HepG2 (cell line): Measurements from ENCODE around the gene SUPV3L1. TPM values are rescaled to one million over a fixed set of nuclear protein-coding genes. Genes with fewer than 3 reads are reported as not detected.

Source experiments
- ATAC-seq: fragments of 200-7000 bp; cut with Tn5 transposase; 3 replicates; pipeline ENCODE4 v1.9.1; 2020; ENCODE audit warnings: mild to moderate bottlenecking, moderate library complexity
- BruUV-seq: library from RNA; stranded (reverse); fragments of 400-500 nt; replicated peaks from 2 replicates; lab custom pipeline; 2021; lab: Mats Ljungman, UMichigan
- CTCF ChIA-PET: fragments of 300-600 bp; formaldehyde crosslinking; extraction: SDS; loops from one replicate; lab custom pipeline; 2021; ENCODE audit warnings: low total read pairs, inconsistent platforms, low intra/inter-chr PET ratio; lab: Yijun Ruan, JAX
- POLR2A ChIA-PET: fragments of 350-600 bp; sonication (Branson Sonifier 250); formaldehyde crosslinking; loops from one replicate; lab custom pipeline; 2020; ENCODE audit warnings: antibody characterized with exemption, inconsistent platforms; lab: Yijun Ruan, JAX
- DNase-seq: peaks from one replicate; pipeline ENCODE4 v3.0.0-alpha.2; 2015; ENCODE audit warnings: low spot score
- FAIRE-seq: peaks from 3 replicates; lab custom pipeline; 2011; peaks lifted over from hg19 to GRCh38; lab: Jason Lieb, UNC
- H2AFZ ChIP-seq: one replicate; pipeline ENCODE4 v1.6.1; 2011; ENCODE audit warnings: low read length, inconsistent platforms
- H3K27ac ChIP-seq: fragments of 300-600 bp; 3 replicates; pipeline ENCODE4 v1.8.0; 2011; ENCODE audit warnings: mixed run types, mild to moderate bottlenecking, mixed read lengths, low read length, inconsistent platforms; ENCODE audit not compliant: insufficient read depth; ENCODE audit errors: extremely low read length
- H3K27me3 ChIP-seq, 2 experiments: fragments of 200-600 bp in 1 of 2; 2 replicates in 1 of 2; 3 replicates in 1 of 2; pipeline versions ENCODE4 v1.6.0 to v1.8.0; 2011; ENCODE audit warnings: low read length in 2 of 2, mild to moderate bottlenecking in 2 of 2, moderate library complexity in 2 of 2, inconsistent platforms in 1 of 2; ENCODE audit not compliant: insufficient read depth in 2 of 2, control insufficient read depth in 1 of 2
- H3K36me3 ChIP-seq, 2 experiments: fragments of 200-600 bp in 1 of 2; replicated peaks in 1 of 2; 2 replicates in 1 of 2; 3 replicates in 1 of 2; pipeline versions ENCODE4 v1.5.1 to v1.8.0; 2011; ENCODE audit warnings: low read length in 2 of 2, inconsistent platforms in 1 of 2; ENCODE audit not compliant: insufficient read depth in 2 of 2, control insufficient read depth in 1 of 2
- H3K4me1 ChIP-seq: 2 replicates; pipeline ENCODE4 v1.5.1; 2012; ENCODE audit warnings: low read length, inconsistent platforms; ENCODE audit not compliant: insufficient read depth
- H3K4me2 ChIP-seq: 2 replicates; pipeline ENCODE4 v1.6.0; 2011; ENCODE audit warnings: low read depth, low read length, inconsistent platforms
- H3K4me3 ChIP-seq, 3 experiments: fragments of 200-600 bp in 1 of 3; sonication (generic), shearing (Covaris generic) in 1 of 3; replicated peaks in 1 of 3; 2 replicates each; pipeline ENCODE4 v1.5.1; 2011 to 2016; ENCODE audit warnings: low read length in 3 of 3, inconsistent platforms in 2 of 3, low read depth in 2 of 3, mild to moderate bottlenecking in 2 of 3, control low read depth in 1 of 3, mixed read lengths in 1 of 3; ENCODE audit not compliant: insufficient read depth in 1 of 3
- H3K79me2 ChIP-seq: one replicate; pipeline ENCODE4 v1.6.1; 2011; ENCODE audit warnings: low read length, inconsistent platforms; ENCODE audit not compliant: insufficient read depth
- H3K9ac ChIP-seq: 2 replicates; pipeline ENCODE4 v1.6.0; 2011; ENCODE audit warnings: mild to moderate bottlenecking, low read depth, low read length, inconsistent platforms; ENCODE audit not compliant: insufficient read depth
- H3K9me3 ChIP-seq: 2 replicates; pipeline ENCODE4 v1.5.1; 2012; ENCODE audit warnings: mild to moderate bottlenecking, low read length
- H4K20me1 ChIP-seq: 2 replicates; pipeline ENCODE4 v1.6.0; 2011; ENCODE audit warnings: inconsistent platforms, mild to moderate bottlenecking, low read length, moderate library complexity; ENCODE audit not compliant: insufficient read depth
- BHLHE40 ChIP-seq: IDR thresholded peaks from 2 replicates; pipeline ENCODE4 v1.6.1; 2011; ENCODE audit warnings: low read length, improper control_type of control experiment
- EED ChIP-seq: sonication (generic); formaldehyde crosslinking; IDR thresholded peaks from 2 replicates; pipeline ENCODE4 v1.5.0; 2020; ENCODE audit warnings: mild to moderate bottlenecking, missing genetic modification reagents
- KLF12 ChIP-seq: sonication (generic); formaldehyde crosslinking; IDR thresholded peaks from 2 replicates; pipeline ENCODE4 v1.4.0; 2020; ENCODE audit warnings: missing genetic modification reagents, borderline replicate concordance
- RAD21 ChIP-seq: fragments of 450-650 bp; formaldehyde crosslinking; IDR thresholded peaks from 2 replicates; pipeline ENCODE4 v1.5.0; 2020; ENCODE audit warnings: mild to moderate bottlenecking
- ZNF709 ChIP-seq: sonication (generic); formaldehyde crosslinking; IDR thresholded peaks from 2 replicates; pipeline ENCODE4 v1.5.0; 2020; ENCODE audit warnings: mild to moderate bottlenecking, missing genetic modification reagents
- ZNF781 ChIP-seq: sonication (generic); formaldehyde crosslinking; IDR thresholded peaks from 2 replicates; pipeline ENCODE4 v1.5.1; 2020; ENCODE audit warnings: borderline replicate concordance, mild to moderate bottlenecking, missing genetic modification reagents; ENCODE audit errors: not compliant biosample characterization
- ZNF839 ChIP-seq: sonication (generic); formaldehyde crosslinking; IDR thresholded peaks from 2 replicates; pipeline ENCODE4 v1.4.0; 2020; ENCODE audit warnings: missing genetic modification reagents, mild to moderate bottlenecking, borderline replicate concordance
- ZNF883 ChIP-seq: sonication (generic); formaldehyde crosslinking; IDR thresholded peaks from 2 replicates; pipeline ENCODE4 v1.5.1; 2020; ENCODE audit warnings: mild to moderate bottlenecking, missing genetic modification reagents; ENCODE audit errors: not compliant biosample characterization
- WGBS: methylation state at CpG from one replicate; pipeline ENCODE4 v1.1.6; 2017; ENCODE audit warnings: low lambda C conversion rate; 5-methylcytosine and 5-hydroxymethylcytosine counted together
- in situ Hi-C: cut with HindIII; loops from 2 replicates; pipeline ENCODE4 v1.10.0; 2017; ENCODE audit warnings: low pct_unique_long_range_greater_than_20kb; ENCODE audit not compliant: extremely low pct_ligation_motif_present
- intact Hi-C: fragments of 100-400 bp; cut with micrococcal nuclease; formaldehyde crosslinking; loops from one replicate; pipeline ENCODE4 v1.10.0; 2022; ENCODE audit not compliant: unreplicated experiment
- polyA plus RNA-seq, 8 experiments: library from polyadenylated mRNA; depleted of rRNA in 3 of 8; stranded (reverse) in 7 of 8; unstranded in 1 of 8; fragments of >200 nt; fragmentation: Illumina TruSeq in 4 of 8; extraction: Trizol in 4 of 8; gene quantifications; 2 replicates each; pipeline versions ENCODE4 v1.2.1 to v1.2.3, GENCODE V29; 2011 to 2016; ENCODE audit warnings: low read depth in 4 of 8, missing spikeins in 1 of 8, mixed read lengths in 1 of 8; ENCODE audit not compliant: insufficient read depth in 1 of 8
- total RNA-seq, 5 experiments: library from RNA; depleted of rRNA; stranded (reverse); fragments of >200 nt; fragmentation: Illumina TruSeq; extraction: Trizol; gene quantifications; 2 replicates each; pipeline ENCODE4 v1.2.3, GENCODE V29; 2016; ENCODE audit warnings: low read depth in 1 of 5
- TF ChIP-seq, protein P1 (sequence below): sonication (generic); formaldehyde crosslinking; IDR thresholded peaks from 2 replicates; pipeline ENCODE4 v1.8.0; 2022; ENCODE audit warnings: missing genetic modification reagents, mild to moderate bottlenecking, borderline replicate concordance

The SUPV3L1 gene
- total and polyA plus RNA-seq, 2 of the 13 experiments (the other 11 are each of a cell fraction or from before 2014, with no cell fraction given): 28.8 to 45.7 TPM

DNA sequence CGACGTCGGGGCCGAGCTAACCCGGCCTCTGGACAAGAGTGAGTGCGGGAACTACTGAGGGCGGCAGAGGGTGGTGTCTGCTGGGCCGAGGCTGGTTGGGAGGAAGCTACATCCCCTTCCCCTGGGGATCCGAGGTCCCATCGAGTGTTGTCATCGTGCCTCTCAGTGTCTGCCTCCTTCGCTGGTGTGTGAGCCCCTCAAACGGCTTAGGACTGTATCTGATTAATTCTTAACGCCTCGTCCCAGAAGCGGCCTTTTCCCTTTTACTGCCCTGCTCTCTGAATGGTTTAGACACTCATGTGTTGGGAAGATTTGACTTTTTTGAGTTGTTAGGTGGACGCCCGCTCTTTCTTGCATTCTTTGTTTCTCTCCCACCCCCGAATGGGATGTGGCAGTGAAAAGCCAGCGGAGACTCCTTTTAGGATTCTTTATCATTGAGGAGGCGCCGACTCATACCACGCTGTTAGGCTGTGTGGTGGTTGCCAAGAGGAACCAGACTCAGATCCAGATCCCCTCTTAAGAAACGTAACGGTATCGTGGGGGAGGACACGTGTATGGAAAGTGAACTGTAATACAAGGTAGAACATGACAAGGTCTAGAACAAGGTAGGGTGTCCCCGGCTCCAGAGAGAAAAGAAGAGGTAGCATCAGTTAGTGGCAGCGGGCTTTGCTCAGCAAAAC lies 631 bp downstream of the SUPV3L1 start (continued):
- TF ChIP-seq ZNF883 (CRISPR knock-in tag) (peak; percentile 13), ZNF781 (peak; percentile 4)
- TF ChIP-seq, all 625 proteins: peak for 12

DNA sequence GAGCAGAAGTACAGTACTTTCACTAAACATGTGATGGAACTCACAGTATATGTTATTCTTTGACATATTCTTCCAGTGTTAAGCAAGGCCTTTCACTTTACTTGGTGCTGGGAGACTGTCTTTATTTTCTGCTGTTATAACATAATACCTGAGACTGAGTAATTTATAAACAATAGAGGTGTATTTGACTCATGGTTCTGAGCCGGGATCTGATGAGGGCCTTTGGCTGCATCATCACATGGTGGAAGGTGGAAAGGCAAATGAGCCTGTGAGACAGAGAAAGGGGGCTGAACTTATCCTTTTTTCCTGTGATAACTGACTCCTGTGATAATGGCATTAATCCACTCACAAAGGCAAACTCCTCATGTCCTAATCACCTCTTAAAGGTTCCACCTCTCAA lies 1.4 kb downstream of the SUPV3L1 start:
- no peak overlapping the region for H2AFZ ChIP-seq
- no peaks in the 10 kb centered on the region; a peak in 1 of 5 replicates for H3K27me3 ChIP-seq
- no peaks in the 10 kb centered on the region for H4K20me1 ChIP-seq
- POLR2A ChIA-PET: no interaction called here
- peaks cover 35% of the 10 kb centered on the region for H3K4me1 ChIP-seq
- no TSS peak for BruUV-seq
- H3K36me3 ChIP-seq: peaks cover 8 to 19% of the 10 kb centered on the region in 2 experiments; a peak in 4 of 5 replicates
- WGBS: 16% methylated on average over 1 of the region's 1 CpG
- FAIRE-seq: no peak
- peak overlapping the region; percentile 99 for H3K9ac ChIP-seq
- TF ChIP-seq KLF12 (CRISPR knock-in tag): no peak
- TF ChIP-seq ZNF709 (CRISPR knock-in tag): no peak
- TF ChIP-seq ZNF839: no peak
- TF ChIP-seq, protein P1, sequence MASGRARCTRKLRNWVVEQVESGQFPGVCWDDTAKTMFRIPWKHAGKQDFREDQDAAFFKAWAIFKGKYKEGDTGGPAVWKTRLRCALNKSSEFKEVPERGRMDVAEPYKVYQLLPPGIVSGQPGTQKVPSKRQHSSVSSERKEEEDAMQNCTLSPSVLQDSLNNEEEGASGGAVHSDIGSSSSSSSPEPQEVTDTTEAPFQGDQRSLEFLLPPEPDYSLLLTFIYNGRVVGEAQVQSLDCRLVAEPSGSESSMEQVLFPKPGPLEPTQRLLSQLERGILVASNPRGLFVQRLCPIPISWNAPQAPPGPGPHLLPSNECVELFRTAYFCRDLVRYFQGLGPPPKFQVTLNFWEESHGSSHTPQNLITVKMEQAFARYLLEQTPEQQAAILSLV: no peak
- TF ChIP-seq RAD21: no peak
- no peak for TF ChIP-seq BHLHE40
- no peak for TF ChIP-seq EED (CRISPR knock-in tag)
- peak overlapping the region; percentile 98 for H3K4me2 ChIP-seq
- DNase-seq: no peak
- ATAC-seq: no peak
- no peaks in the 10 kb centered on the region for H3K9me3 ChIP-seq
- intact Hi-C loops: no loop called here
- in situ Hi-C loops: no loop called here
- CTCF ChIA-PET: no interaction called here
- H3K27ac ChIP-seq: peak overlapping the region; percentile 98
- peaks cover 59% of the 10 kb centered on the region for H3K79me2 ChIP-seq
- peak overlapping the region; percentile 79 to 93 (median 87) for H3K4me3 ChIP-seq
